ENCODE results near the gene MOGAT1.
"Not testable (repeated sequence)": the region's sequence is repeated elsewhere in the genome, so short reads cannot be mapped to it uniquely, and the experiment has no call there.

The MOGAT1 gene

GRCh38 chr2:222670191-222671038 is 1.0 kb upstream of the MOGAT1 start:
- DNase-seq = no peak

- DNase-seq = no peak
These were observed 577 bp downstream of the MOGAT1 start for GRCh38 chr2:222672068-222672401.

DNA sequence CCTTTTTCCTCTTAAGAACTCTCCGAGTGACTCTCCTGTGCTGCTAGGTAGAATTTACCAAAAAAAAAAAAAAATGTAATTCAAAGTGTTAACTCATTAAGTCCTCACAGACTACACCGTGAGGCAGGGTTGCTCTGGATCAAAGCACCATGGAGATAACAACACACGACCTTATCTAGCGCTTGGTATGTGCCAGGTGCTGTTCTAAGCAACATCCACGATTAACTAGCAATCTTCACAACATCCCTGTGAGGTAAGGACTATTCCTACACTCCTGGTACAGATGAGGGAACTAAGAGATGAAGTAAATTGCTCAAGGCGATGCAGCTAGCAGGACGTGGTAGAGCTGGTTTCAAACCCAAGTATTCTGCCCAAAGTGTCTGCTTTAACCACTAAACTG is 1.8 kb downstream of the MOGAT1 start:
- no peak for DNase-seq

GRCh38 chr2:222673883-222674282 is 2.4 kb downstream of the MOGAT1 start:
- DNase-seq = no peak

- DNase-seq = no peak
These were observed 6.5 kb downstream of the MOGAT1 start for GRCh38 chr2:222677981-222678380.

GRCh38 chr2:222683805-222684204 is 12.3 kb downstream of the MOGAT1 start:
- no peak for DNase-seq

GRCh38 chr2:222686086-222686750 is 14.8 kb downstream of the MOGAT1 start:
- DNase-seq = no peak

GRCh38 chr2:222688917-222689316 is 17.5 kb downstream of the MOGAT1 start:
- no peak for DNase-seq

- DNase-seq = no peak
These were observed 17.9 kb downstream of the MOGAT1 start for GRCh38 chr2:222689322-222689721.

- peak; percentile 59 for DNase-seq
These were observed 19.2 kb downstream of the MOGAT1 start for GRCh38 chr2:222690564-222691200.

- DNase-seq = not testable (repeated sequence)
These were observed 22.0 kb downstream of the MOGAT1 start for GRCh38 chr2:222693413-222693812.

- no peak for DNase-seq
These were observed 22.4 kb downstream of the MOGAT1 start for GRCh38 chr2:222693837-222694236.

- DNase-seq = no peak
These were observed 26.8 kb downstream of the MOGAT1 start for GRCh38 chr2:222698276-222698675.

GRCh38 chr2:222701233-222701632 is 29.8 kb downstream of the MOGAT1 start:
- no peak for DNase-seq

- no peak for DNase-seq
These were observed 30.3 kb downstream of the MOGAT1 start for GRCh38 chr2:222701721-222702131.

- no peak for DNase-seq
These were observed 31.6 kb downstream of the MOGAT1 start for GRCh38 chr2:222703091-222703490.

DNA sequence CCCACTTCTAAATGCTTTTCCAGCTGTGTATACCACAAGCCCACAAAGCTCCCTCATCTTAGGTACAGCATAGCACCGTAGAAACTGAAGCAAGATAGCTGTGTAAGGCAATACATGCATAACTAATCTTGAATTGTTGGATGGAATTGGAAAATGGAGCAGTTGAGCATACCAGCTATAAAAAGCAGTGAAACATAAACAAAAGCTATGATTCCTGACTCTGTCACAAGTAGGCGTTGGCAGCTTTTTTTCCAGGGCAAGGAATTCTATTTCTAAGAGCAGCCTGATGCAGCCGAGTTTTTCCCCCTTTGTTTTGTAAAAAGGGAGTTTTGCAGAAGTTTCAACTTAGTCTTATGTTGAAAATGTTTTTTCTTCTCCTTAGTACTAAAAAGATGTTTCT is 32.4 kb downstream of the MOGAT1 start:
- DNase-seq = no peak

DNA sequence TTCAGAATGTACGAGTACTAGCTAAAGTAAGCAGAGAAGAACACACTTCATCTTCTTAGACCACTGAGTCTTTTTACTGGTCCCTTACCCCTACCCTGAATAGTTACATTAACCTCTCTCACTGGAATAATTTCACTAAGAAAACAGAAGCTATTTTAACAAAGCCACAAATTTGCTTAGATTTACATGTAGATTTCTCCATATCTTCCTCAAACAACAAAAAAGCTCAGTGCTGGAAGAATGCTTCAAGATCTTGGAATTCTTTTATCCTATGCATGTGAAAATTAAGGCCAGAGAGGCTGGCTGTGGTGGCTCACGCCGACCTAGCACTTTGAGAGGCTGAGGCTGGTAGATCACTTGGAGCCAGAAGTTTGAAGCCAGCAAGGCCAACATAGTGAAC is 35.2 kb downstream of the MOGAT1 start:
- no peak for DNase-seq

DNA sequence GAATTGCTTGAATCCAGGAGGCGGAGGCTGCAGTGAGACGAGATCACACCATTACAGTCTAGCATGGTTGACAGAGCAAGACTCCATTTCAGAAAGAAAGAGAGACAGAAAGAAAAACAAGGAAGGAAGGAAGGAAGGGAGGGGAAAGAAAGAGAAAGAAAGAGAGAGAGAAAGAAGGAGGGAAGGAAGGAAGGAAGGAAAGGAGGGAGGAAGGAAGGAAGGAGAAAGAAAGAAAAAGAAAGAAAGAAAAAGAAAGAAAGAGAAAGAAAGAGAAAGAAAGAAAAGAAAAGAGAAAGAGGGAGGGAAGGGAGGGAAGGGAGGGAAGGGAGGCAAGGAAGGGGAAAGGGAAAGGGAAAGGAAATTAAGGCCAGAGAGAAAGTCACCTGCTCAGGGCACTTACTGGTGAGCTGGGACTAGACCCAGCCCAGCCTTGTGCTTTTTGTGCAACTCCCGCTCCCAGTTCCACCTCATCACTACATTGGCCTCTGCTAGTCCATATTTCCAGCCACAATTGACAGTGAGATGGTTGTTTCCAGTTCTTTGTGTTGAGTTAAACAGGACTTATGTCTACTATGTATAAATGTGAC is 35.7 kb downstream of the MOGAT1 start:
- DNase-seq = no peak

- no peak for DNase-seq
These were observed 36.3 kb downstream of the MOGAT1 start for GRCh38 chr2:222707689-222708273.

- DNase-seq = peak; percentile 52
These were observed 36.8 kb downstream of the MOGAT1 start for GRCh38 chr2:222708274-222708710.

DNA sequence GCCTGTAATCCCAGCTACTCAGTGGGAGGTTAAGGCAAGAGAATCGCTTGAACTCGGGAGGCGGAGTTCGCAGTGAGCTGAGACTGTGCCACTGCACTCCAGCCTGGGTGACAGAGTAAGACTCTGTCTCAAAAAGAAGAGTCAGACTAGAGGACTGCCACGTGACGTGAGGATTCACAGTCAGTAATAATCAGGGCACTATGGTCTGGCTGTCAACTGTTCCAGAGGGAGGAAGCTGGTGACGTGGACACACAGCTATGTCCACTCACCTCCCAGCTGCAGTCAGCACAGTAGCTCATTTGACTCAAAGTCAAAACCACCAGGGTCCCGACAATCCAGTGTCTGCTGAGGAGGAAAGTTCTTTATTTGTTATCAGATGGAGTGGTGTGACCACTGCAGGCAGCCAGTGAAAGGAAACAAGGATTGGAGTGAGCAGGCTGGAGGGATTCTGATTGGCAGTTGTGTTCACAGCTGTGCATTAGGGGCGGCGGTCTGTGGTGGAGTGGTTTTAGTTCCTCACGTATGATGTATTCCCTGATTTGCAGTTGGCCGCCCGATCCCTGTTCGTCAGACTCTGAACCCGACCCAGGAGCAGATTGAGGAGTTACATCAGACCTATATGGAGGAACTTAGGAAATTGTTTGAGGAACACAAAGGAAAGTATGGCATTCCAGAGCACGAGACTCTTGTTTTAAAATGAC is 37.9 kb downstream of the MOGAT1 start:
- DNase-seq = no peak

Data from central memory CD4-positive, alpha-beta T cell (primary cell).